Measurements from ENCODE around the gene CORO2A.

GRCh38 chr9:98168941-98169488 is 23.4 kb downstream of the CORO2A start:
- TF ChIP-seq CTCF (tag by site-specific recombination; IDR thresholded peaks at IDR 0.05) (no peak), ZNF521 (tag by site-specific recombination; IDR thresholded peaks at IDR 0.05) (no peak), ZNF792 (tag by site-specific recombination; IDR thresholded peaks at IDR 0.05) (no peak), ZNF585B (tag by site-specific recombination; IDR thresholded peaks at IDR 0.05) (no peak)
